ENCODE data around the gene NPL. TPM values are rescaled to one million over a fixed set of nuclear protein-coding genes. Genes with fewer than 3 reads are reported as not detected.

NPL gene
- total and polyA plus RNA-seq, 2 experiments from 2014 or later, result 3.0 to 5.0 TPM

DNA sequence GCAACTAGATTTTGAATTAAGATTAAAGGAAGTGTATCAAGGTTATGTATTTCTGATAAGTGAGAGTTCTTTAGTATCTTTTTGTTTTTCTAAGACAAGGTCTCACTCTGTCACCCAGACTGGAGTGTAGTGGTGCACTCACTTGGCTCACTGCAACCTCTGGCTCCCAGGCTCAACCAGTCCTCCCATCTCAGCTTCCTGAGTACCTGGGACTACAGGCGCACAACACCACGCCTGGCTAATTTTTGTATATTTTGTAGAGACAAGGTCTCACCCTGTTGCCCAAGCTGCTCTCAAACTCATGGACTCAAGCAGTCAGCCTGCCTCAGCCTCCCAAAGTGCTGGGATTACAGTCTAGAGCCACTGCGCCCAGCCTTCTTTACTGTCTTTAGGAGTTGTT, 83.3 kb downstream of the NPL start:
- in situ Hi-C loops (cut with MboI), result no loop called here
- H3K4me1 ChIP-seq (ENCODE audit: insufficient read depth), result no peaks in the 10 kb centered on the region
- no peak overlapping the region for H3K4me2 ChIP-seq (ENCODE audit: unreplicated experiment)
- no peaks in the 10 kb centered on the region for H3K27me3 ChIP-seq (replicated peaks; ENCODE audit: insufficient read depth)
- no peak overlapping the region for H2AFZ ChIP-seq
- H3K9me3 ChIP-seq (ENCODE audit: low read depth), result no peaks in the 10 kb centered on the region
- H3K27ac ChIP-seq, result no peak overlapping the region
- no peak overlapping the region for H3K4me3 ChIP-seq
- peaks cover 59% of the 10 kb centered on the region for H3K79me2 ChIP-seq (ENCODE audit: insufficient read depth)
- TF ChIP-seq EZH2phosphoT487 (IDR thresholded peaks at IDR 0.05; ENCODE audit: insufficient read depth, low read depth), result no peak
- TF ChIP-seq EZH2 (IDR thresholded peaks at IDR 0.05; ENCODE audit: insufficient read depth, poor library complexity, severe bottlenecking), result no peak
- H3K36me3 ChIP-seq (ENCODE audit: low read depth), result peaks cover 93% of the 10 kb centered on the region
- H3F3A ChIP-seq (ENCODE audit: insufficient read depth), result peaks cover 19% of the 10 kb centered on the region
- 99 to 100% methylated on average over 3 of the region's 3 CpGs for WGBS, 2 experiments (ENCODE audit: low coverage in 1 of 2, low lambda C conversion rate in 2 of 2, missing lambda C conversion rate in 2 of 2)
- no peaks in the 10 kb centered on the region for H3K9me2 ChIP-seq (ENCODE audit: insufficient read depth)
- no peaks in the 10 kb centered on the region for H4K20me1 ChIP-seq (ENCODE audit: insufficient read depth)
- no peak overlapping the region for H3K9ac ChIP-seq
- DNase-seq, result no peak

DNA sequence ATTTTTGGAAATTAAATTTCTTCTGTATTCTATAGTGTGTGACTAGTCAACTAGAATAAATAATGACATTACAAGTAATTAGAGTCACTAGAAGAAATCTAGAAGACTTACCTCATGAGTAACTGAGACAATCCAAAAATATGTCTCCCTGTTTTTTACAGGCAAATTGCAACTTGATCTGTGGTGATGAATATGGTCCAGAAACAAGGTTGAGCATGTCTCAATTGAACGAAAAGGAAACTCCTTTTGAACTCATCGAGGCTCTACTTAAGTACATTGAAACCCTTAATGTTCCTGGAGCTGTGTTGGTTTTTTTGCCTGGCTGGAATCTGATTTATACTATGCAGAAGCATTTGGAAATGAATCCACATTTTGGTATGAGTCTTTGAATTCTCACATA, 86.3 kb downstream of the NPL start:
- Histone ChIP-seq H3K4me3 (no peak overlapping the region), H3K9me3 (ENCODE audit: low read depth) (no peaks in the 10 kb centered on the region), H3K79me2 (ENCODE audit: insufficient read depth) (peaks cover 43% of the 10 kb centered on the region), H4K20me1 (ENCODE audit: insufficient read depth) (no peaks in the 10 kb centered on the region), H3F3A (ENCODE audit: insufficient read depth) (peaks cover 25% of the 10 kb centered on the region), H3K9ac (no peak overlapping the region), H3K4me2 (ENCODE audit: unreplicated experiment) (no peak overlapping the region), H3K36me3 (ENCODE audit: low read depth) (peaks cover 94% of the 10 kb centered on the region), H3K27me3 (replicated peaks; ENCODE audit: insufficient read depth) (no peaks in the 10 kb centered on the region), H3K27ac (no peak overlapping the region), H3K9me2 (ENCODE audit: insufficient read depth) (no peaks in the 10 kb centered on the region), H3K4me1 (ENCODE audit: insufficient read depth) (no peaks in the 10 kb centered on the region), H2AFZ (no peak overlapping the region)
- no peak for TF ChIP-seq EZH2phosphoT487 (IDR thresholded peaks at IDR 0.05; ENCODE audit: insufficient read depth, low read depth)
- TF ChIP-seq EZH2 (IDR thresholded peaks at IDR 0.05; ENCODE audit: insufficient read depth, poor library complexity, severe bottlenecking), result no peak
- in situ Hi-C loops (cut with MboI), result no loop called here
- 96 to 100% methylated on average over 2 of the region's 2 CpGs for WGBS, 2 experiments (ENCODE audit: low coverage in 1 of 2, low lambda C conversion rate in 2 of 2, missing lambda C conversion rate in 2 of 2)
- no peak for DNase-seq

GRCh38 chr1:182877331-182877730, 87.8 kb downstream of the NPL start:
- DNase-seq, result no peak
- H4K20me1 ChIP-seq (ENCODE audit: insufficient read depth), result no peaks in the 10 kb centered on the region
- H3K27ac ChIP-seq, result no peak overlapping the region
- TF ChIP-seq EZH2 (IDR thresholded peaks at IDR 0.05; ENCODE audit: insufficient read depth, poor library complexity, severe bottlenecking) (no peak), EZH2phosphoT487 (IDR thresholded peaks at IDR 0.05; ENCODE audit: insufficient read depth, low read depth) (no peak)
- H2AFZ ChIP-seq, result no peak overlapping the region
- peaks cover 36% of the 10 kb centered on the region for H3F3A ChIP-seq (ENCODE audit: insufficient read depth)
- no peak overlapping the region for H3K4me2 ChIP-seq (ENCODE audit: unreplicated experiment)
- no peaks in the 10 kb centered on the region for H3K27me3 ChIP-seq (replicated peaks; ENCODE audit: insufficient read depth)
- peaks cover 98% of the 10 kb centered on the region for H3K36me3 ChIP-seq (ENCODE audit: low read depth)
- H3K79me2 ChIP-seq (ENCODE audit: insufficient read depth), result peaks cover 43% of the 10 kb centered on the region
- H3K9ac ChIP-seq, result no peak overlapping the region
- H3K9me2 ChIP-seq (ENCODE audit: insufficient read depth), result no peaks in the 10 kb centered on the region
- in situ Hi-C loops (cut with MboI), result no loop called here
- no peak overlapping the region for H3K4me3 ChIP-seq
- H3K9me3 ChIP-seq (ENCODE audit: low read depth), result no peaks in the 10 kb centered on the region
- no peaks in the 10 kb centered on the region for H3K4me1 ChIP-seq (ENCODE audit: insufficient read depth)

DNA sequence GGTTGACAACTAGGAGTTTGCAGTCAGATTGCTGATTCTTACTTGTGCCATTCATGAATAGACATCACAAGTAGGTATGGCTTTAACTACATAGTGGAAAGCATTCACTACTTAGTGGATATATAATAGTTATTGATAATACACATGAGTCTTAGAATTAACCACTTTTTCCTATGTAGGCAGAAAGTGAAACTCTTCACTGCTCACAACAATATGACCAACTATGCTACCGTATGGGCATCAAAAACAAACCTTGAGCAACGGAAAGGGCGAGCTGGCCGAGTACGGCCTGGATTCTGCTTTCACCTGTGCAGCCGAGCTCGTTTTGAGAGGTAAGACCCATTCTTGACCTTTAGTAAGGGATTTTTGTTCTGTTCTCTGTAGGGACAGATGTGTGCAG, 88.3 kb downstream of the NPL start:
- no peaks in the 10 kb centered on the region for H4K20me1 ChIP-seq (ENCODE audit: insufficient read depth)
- no peak overlapping the region for H3K27ac ChIP-seq
- H3K27me3 ChIP-seq (replicated peaks; ENCODE audit: insufficient read depth), result no peaks in the 10 kb centered on the region
- no peak overlapping the region for H2AFZ ChIP-seq
- in situ Hi-C loops (cut with MboI), result no loop called here
- TF ChIP-seq EZH2phosphoT487 (IDR thresholded peaks at IDR 0.05; ENCODE audit: insufficient read depth, low read depth), result no peak
- TF ChIP-seq EZH2 (IDR thresholded peaks at IDR 0.05; ENCODE audit: insufficient read depth, poor library complexity, severe bottlenecking), result no peak
- peaks cover 96% of the 10 kb centered on the region for H3K36me3 ChIP-seq (ENCODE audit: low read depth)
- no peaks in the 10 kb centered on the region for H3K9me3 ChIP-seq (ENCODE audit: low read depth)
- WGBS, 2 experiments (ENCODE audit: low coverage in 1 of 2, low lambda C conversion rate in 2 of 2, missing lambda C conversion rate in 2 of 2), result 93 to 94% methylated on average over 7 of the region's 7 CpGs
- no peak overlapping the region for H3K9ac ChIP-seq
- H3K4me3 ChIP-seq, result no peak overlapping the region
- no peak for DNase-seq
- H3F3A ChIP-seq (ENCODE audit: insufficient read depth), result peaks cover 37% of the 10 kb centered on the region
- no peak overlapping the region for H3K4me2 ChIP-seq (ENCODE audit: unreplicated experiment)
- peaks cover 39% of the 10 kb centered on the region for H3K79me2 ChIP-seq (ENCODE audit: insufficient read depth)
- H3K4me1 ChIP-seq (ENCODE audit: insufficient read depth), result no peaks in the 10 kb centered on the region
- no peaks in the 10 kb centered on the region for H3K9me2 ChIP-seq (ENCODE audit: insufficient read depth)

Other genes with a start within 250 kb of the NPL start
- 7.1 and 10.1 TPM in 2 replicates for gene RNASEL, start 200.5 kb upstream of the NPL start, total RNA-seq (2014; rRNA removed; shearing (Covaris generic))
- 7.9 and 9.7 TPM in 2 replicates for gene RNASEL, start 200.5 kb upstream of the NPL start, polyA plus RNA-seq (2016; fragmentation: Nextera tagmentation; extraction: Ambion mirVana)
- gene RGS16, start 185.4 kb upstream of the NPL start, total RNA-seq (2014; rRNA removed; shearing (Covaris generic)), result 0.11 and 0.89 TPM in 2 replicates
- gene RGS16, start 185.4 kb upstream of the NPL start, polyA plus RNA-seq (2016; fragmentation: Nextera tagmentation; extraction: Ambion mirVana), result 0.33 and 0.41 TPM in 2 replicates
- gene RGS8, start 105.2 kb upstream of the NPL start, total RNA-seq (2014; rRNA removed; shearing (Covaris generic)), result not detected in 2 replicates
- not detected in 2 replicates for gene RGS8, start 105.2 kb upstream of the NPL start, polyA plus RNA-seq (2016; fragmentation: Nextera tagmentation; extraction: Ambion mirVana)
- gene DHX9, start 49.6 kb downstream of the NPL start, total RNA-seq (2014; rRNA removed; shearing (Covaris generic)), result 97.9 and 98.0 TPM in 2 replicates
- gene DHX9, start 49.6 kb downstream of the NPL start, polyA plus RNA-seq (2016; fragmentation: Nextera tagmentation; extraction: Ambion mirVana), result 67.6 and 70.9 TPM in 2 replicates
- not detected in 2 replicates for gene SHCBP1L, start 163.4 kb downstream of the NPL start, total RNA-seq (2014; rRNA removed; shearing (Covaris generic))
- gene SHCBP1L, start 163.4 kb downstream of the NPL start, polyA plus RNA-seq (2016; fragmentation: Nextera tagmentation; extraction: Ambion mirVana), result not detected in 2 replicates
- gene LAMC1, start 233.6 kb downstream of the NPL start, total RNA-seq (2014; rRNA removed; shearing (Covaris generic)), result 686 and 727 TPM in 2 replicates
- gene LAMC1, start 233.6 kb downstream of the NPL start, polyA plus RNA-seq (2016; fragmentation: Nextera tagmentation; extraction: Ambion mirVana), result 176 and 185 TPM in 2 replicates

Data from GM23248 (cell line).